ENCODE measurements around the gene C12orf57. TPM values are rescaled to one million over a fixed set of nuclear protein-coding genes. Genes with fewer than 3 reads are reported as not detected.

The C12orf57 gene
- total and polyA plus RNA-seq, 2 of the 8 experiments (the other 6 are each of a cell fraction or from before 2014, with no cell fraction given), result 174 to 993 TPM

- peak in 1 of 2 experiments; percentile 13; a peak in 1 of 4 replicates for TF ChIP-seq HDAC2 (IDR thresholded peaks at IDR 0.05; ENCODE audit: borderline replicate concordance in 1 of 2, low read depth in 2 of 2, low read length in 2 of 2)
- TF ChIP-seq GTF2F1 (IDR thresholded peaks at IDR 0.05; ENCODE audit: borderline replicate concordance, low read depth, low read length), result 0 out of 2 replicates have a peak, but pooled peaks have one; percentile 14
- peak; percentile 11; the same call in 1 of the 2 replicates for TF ChIP-seq YY1 (IDR thresholded peaks at IDR 0.05; ENCODE audit: low read depth, low read length)
- peak in 1 of 2 experiments; percentile 9; a peak in 1 of 4 replicates for TF ChIP-seq RAD21 (IDR thresholded peaks at IDR 0.05 in 1 of 2, conservative IDR thresholded peaks at IDR 0.05 in 1 of 2; ENCODE audit: low read depth in 2 of 2, low read length in 2 of 2)
- TF ChIP-seq KDM4A (IDR thresholded peaks at IDR 0.05; ENCODE audit: low read depth, low read length, severe bottlenecking), result peak; percentile 26
- TF ChIP-seq E2F6 (IDR thresholded peaks at IDR 0.05), result 0 out of 2 replicates have a peak, but pooled peaks have one; percentile 32
- peak; percentile 10; the same call in 1 of the 2 replicates for TF ChIP-seq TBP (IDR thresholded peaks at IDR 0.05; ENCODE audit: low read depth, low read length)
- peak; percentile 22; the same call in 1 of the 2 replicates for TF ChIP-seq MAX (IDR thresholded peaks at IDR 0.05)
- TF ChIP-seq MAFK (IDR thresholded peaks at IDR 0.05; ENCODE audit: low read depth, low read length), result peak; percentile 95
- peak; percentile 43; the same call in 1 of the 2 replicates for TF ChIP-seq CREB1 (IDR thresholded peaks at IDR 0.05)
- TF ChIP-seq CHD2 (IDR thresholded peaks at IDR 0.05; ENCODE audit: low read length), result no peak
Observed at GRCh38 chr12:6961695-6962284, 18.0 kb downstream of the C12orf57 start (continued).

Data from H1 (cell line).